OCI-LY1 (cell line): Measurements from ENCODE around the gene SPACA4.

Experiments
- EZH2 ChIP-seq: fragments of 200-600 bp; sonication (generic), shearing (Covaris generic); IDR thresholded peaks from 2 replicates; pipeline ENCODE4 v1.8.0; 2017; ENCODE audit warnings: borderline replicate concordance, mixed run types, mild to moderate bottlenecking, antibody characterized with exemption, low read length, moderate library complexity, mixed read lengths
- TF ChIP-seq, protein P1 (sequence below): fragments of 200-600 bp; sonication (generic), shearing (Covaris generic); IDR thresholded peaks from 2 replicates; pipeline ENCODE4 v1.5.1; 2017; ENCODE audit warnings: mild to moderate bottlenecking, antibody characterized with exemption, low read length, moderate library complexity, mixed read lengths

DNA sequence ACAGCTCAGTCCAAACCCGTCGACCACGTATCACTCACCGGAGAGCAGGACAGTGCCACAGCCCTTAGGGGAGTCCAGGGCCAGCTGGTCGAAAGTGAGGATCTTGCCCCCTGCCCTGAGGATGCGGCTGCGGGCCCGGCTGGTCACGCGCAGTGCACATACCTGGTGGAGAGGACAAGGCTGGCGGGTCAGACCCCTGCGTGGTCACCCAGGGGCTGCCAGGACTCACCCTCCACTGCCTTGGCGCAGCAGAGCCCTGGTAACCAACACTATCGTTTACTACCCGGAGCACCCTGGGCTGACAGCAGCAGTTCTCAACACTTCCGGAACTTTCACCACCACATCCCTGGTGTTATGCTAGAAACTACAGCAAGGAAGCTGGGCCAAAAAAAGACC, 9.5 kb downstream of the SPACA4 start:
- TF ChIP-seq, protein P1, sequence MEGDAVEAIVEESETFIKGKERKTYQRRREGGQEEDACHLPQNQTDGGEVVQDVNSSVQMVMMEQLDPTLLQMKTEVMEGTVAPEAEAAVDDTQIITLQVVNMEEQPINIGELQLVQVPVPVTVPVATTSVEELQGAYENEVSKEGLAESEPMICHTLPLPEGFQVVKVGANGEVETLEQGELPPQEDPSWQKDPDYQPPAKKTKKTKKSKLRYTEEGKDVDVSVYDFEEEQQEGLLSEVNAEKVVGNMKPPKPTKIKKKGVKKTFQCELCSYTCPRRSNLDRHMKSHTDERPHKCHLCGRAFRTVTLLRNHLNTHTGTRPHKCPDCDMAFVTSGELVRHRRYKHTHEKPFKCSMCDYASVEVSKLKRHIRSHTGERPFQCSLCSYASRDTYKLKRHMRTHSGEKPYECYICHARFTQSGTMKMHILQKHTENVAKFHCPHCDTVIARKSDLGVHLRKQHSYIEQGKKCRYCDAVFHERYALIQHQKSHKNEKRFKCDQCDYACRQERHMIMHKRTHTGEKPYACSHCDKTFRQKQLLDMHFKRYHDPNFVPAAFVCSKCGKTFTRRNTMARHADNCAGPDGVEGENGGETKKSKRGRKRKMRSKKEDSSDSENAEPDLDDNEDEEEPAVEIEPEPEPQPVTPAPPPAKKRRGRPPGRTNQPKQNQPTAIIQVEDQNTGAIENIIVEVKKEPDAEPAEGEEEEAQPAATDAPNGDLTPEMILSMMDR = no peak
- no peak for TF ChIP-seq EZH2
